HEK293 (cell line): Measurements from ENCODE around the gene TRAPPC5.

Experiments used
- GLIS2 ChIP-seq: fragments of 450-650 bp; formaldehyde crosslinking; IDR thresholded peaks from 2 replicates; pipeline ENCODE4 v1.5.1; 2016; ENCODE audit warnings: missing biosample characterization, missing genetic modification characterization
- ZFP41 ChIP-seq: fragments of 450-650 bp; formaldehyde crosslinking; IDR thresholded peaks from 2 replicates; pipeline ENCODE4 v1.5.1; 2016; ENCODE audit warnings: missing biosample characterization, missing genetic modification characterization, borderline replicate concordance
- ZNF174 ChIP-seq: fragments of 450-650 bp; formaldehyde crosslinking; IDR thresholded peaks from 2 replicates; pipeline ENCODE4 v1.5.0; 2017; ENCODE audit warnings: missing biosample characterization, mild to moderate bottlenecking, missing genetic modification characterization
- ZNF416 ChIP-seq: fragments of 450-650 bp; formaldehyde crosslinking; IDR thresholded peaks from 2 replicates; pipeline ENCODE4 v1.5.1; 2016; ENCODE audit warnings: missing biosample characterization, missing genetic modification characterization
- TF ChIP-seq, protein P1 (sequence below): fragments of 450-650 bp; formaldehyde crosslinking; IDR thresholded peaks from 2 replicates; pipeline ENCODE4 v1.5.1; 2016; ENCODE audit warnings: missing biosample characterization, missing genetic modification characterization

DNA sequence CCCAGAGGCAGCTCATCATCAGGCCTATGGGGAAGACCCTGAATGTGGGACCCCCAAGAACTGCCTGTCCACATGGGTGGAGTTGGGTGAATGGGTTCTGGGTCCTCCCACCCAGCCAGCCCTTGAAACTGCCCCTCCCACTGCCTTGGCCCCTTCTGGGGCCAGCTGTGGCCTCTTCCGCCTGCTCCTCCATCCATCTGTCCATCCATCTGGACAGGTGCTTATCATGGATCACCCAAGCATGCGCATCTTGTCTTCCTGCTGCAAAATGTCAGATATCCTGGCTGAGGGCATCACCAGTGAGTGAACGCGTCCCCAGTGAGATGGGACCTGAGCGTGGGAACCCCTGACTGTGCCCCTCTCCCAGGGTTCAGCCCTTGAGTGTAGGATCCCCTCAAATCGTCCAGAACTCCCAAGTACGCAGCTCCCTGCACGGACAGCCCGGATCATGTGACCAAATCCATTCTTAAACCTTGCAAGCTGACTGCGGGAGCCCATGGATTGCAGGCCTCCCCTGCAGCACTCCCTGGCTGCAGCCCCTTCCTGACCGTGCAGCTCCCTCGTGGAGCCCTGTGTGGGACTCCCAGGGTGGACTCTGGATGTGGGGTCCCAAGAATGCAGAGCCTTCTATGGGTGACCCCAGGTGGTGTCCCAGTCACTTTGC, 41.7 kb upstream of the TRAPPC5 start:
- TF ChIP-seq GLIS2 (tag by site-specific recombination) = no peak
- TF ChIP-seq ZFP41 (tag by site-specific recombination) = no peak
- TF ChIP-seq, protein P1, sequence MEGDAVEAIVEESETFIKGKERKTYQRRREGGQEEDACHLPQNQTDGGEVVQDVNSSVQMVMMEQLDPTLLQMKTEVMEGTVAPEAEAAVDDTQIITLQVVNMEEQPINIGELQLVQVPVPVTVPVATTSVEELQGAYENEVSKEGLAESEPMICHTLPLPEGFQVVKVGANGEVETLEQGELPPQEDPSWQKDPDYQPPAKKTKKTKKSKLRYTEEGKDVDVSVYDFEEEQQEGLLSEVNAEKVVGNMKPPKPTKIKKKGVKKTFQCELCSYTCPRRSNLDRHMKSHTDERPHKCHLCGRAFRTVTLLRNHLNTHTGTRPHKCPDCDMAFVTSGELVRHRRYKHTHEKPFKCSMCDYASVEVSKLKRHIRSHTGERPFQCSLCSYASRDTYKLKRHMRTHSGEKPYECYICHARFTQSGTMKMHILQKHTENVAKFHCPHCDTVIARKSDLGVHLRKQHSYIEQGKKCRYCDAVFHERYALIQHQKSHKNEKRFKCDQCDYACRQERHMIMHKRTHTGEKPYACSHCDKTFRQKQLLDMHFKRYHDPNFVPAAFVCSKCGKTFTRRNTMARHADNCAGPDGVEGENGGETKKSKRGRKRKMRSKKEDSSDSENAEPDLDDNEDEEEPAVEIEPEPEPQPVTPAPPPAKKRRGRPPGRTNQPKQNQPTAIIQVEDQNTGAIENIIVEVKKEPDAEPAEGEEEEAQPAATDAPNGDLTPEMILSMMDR = no peak
- no peak for TF ChIP-seq ZNF416
- no peak for TF ChIP-seq ZNF174
